ENCODE measurements around the gene KLF13.
A peak's percentile ranks its signal among the peaks of the same experiment; 100 is the strongest.

KLF13 gene

GRCh38 chr15:31332681-31333071 is 6.0 kb downstream of the KLF13 start:
- no peak for DNase-seq (ENCODE audit: low spot score)

GRCh38 chr15:31333119-31333518 is 6.5 kb downstream of the KLF13 start:
- DNase-seq (ENCODE audit: low spot score), result no peak

GRCh38 chr15:31333820-31334219 is 7.2 kb downstream of the KLF13 start:
- no peak for DNase-seq (ENCODE audit: low spot score)

GRCh38 chr15:31335989-31336592 is 9.5 kb downstream of the KLF13 start:
- DNase-seq (ENCODE audit: low spot score), result no peak

- no peak for DNase-seq (ENCODE audit: low spot score)
Measured at GRCh38 chr15:31336593-31337295, 10.1 kb downstream of the KLF13 start.

GRCh38 chr15:31337352-31338031 is 10.9 kb downstream of the KLF13 start:
- no peak for DNase-seq (ENCODE audit: low spot score)

- DNase-seq (ENCODE audit: low spot score), result no peak
Measured at GRCh38 chr15:31338318-31338878, 11.8 kb downstream of the KLF13 start.

- peak; percentile 94 for DNase-seq (ENCODE audit: low spot score)
Measured at GRCh38 chr15:31338879-31339557, 12.4 kb downstream of the KLF13 start.

- DNase-seq (ENCODE audit: low spot score), result no peak
Measured at GRCh38 chr15:31339558-31339895, 12.9 kb downstream of the KLF13 start.

- DNase-seq (ENCODE audit: low spot score), result no peak
Measured at GRCh38 chr15:31340047-31340446, 13.4 kb downstream of the KLF13 start.

GRCh38 chr15:31340592-31340991 is 14.0 kb downstream of the KLF13 start:
- no peak for DNase-seq (ENCODE audit: low spot score)

GRCh38 chr15:31341071-31341470 is 14.4 kb downstream of the KLF13 start:
- DNase-seq (ENCODE audit: low spot score), result no peak

- no peak for DNase-seq (ENCODE audit: low spot score)
Measured at GRCh38 chr15:31341496-31342195, 15.0 kb downstream of the KLF13 start.

- no peak for DNase-seq (ENCODE audit: low spot score)
Measured at GRCh38 chr15:31342381-31342780, 15.7 kb downstream of the KLF13 start.

- DNase-seq (ENCODE audit: low spot score), result no peak
Measured at GRCh38 chr15:31342781-31343626, 16.4 kb downstream of the KLF13 start.

- no peak for DNase-seq (ENCODE audit: low spot score)
Measured at GRCh38 chr15:31343831-31344230, 17.2 kb downstream of the KLF13 start.

- no peak for DNase-seq (ENCODE audit: low spot score)
Measured at GRCh38 chr15:31344266-31344665, 17.6 kb downstream of the KLF13 start.

- DNase-seq (ENCODE audit: low spot score), result no peak
Measured at GRCh38 chr15:31344823-31345605, 18.4 kb downstream of the KLF13 start.

GRCh38 chr15:31345606-31346366 is 19.2 kb downstream of the KLF13 start:
- DNase-seq (ENCODE audit: low spot score), result no peak

Data from hepatic stellate cell (primary cell).